ENCODE results near the gene TRPV5. TPM values are rescaled to one million over a fixed set of nuclear protein-coding genes. Genes with fewer than 3 reads are reported as not detected.

TRPV5 gene
- total RNA-seq, 3 donors from 2014 or later, result 0.15 to 1.3 TPM; not detected in 1

DNA sequence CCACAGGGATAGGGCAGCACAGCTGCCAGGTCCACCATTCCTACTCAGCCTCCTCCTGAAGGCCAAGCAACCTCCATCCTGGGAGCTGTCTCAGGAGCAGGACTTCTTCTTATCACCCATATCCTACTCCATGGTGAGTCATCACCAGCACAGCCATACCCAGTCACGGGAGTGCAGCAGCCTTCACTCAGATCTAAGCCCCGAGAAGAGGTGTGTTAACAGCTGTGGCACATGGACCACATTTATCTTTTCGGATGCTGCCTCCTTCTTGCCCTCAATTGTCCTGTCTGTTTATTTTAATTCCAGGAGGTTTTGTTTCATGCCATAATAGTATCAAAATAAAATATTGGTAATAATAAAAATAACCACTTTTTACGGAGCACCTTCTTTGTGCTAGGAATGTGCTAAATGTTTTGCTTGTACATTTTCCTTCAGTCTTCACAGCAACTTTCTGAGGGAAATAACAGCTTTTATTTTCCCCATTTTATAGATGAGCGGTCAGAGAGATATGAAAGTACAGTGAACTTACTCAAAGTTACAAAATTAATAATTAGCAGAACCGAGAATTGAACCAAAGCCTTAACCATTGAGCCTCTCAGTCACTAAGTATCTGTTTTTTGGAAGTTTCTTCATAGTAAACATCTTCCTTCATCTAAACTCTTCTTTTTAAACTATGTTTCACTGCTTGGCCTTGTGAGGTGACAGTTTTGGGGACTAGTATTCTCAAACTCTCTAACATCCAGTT, 31.1 kb upstream of the TRPV5 start:
- Histone ChIP-seq H3K27ac (no peak overlapping the region), H3K27me3 (peaks cover 0 to 4% of the 10 kb centered on the region in 2 donors), H3K4me3 (no peak overlapping the region), H3K36me3 (no peaks in the 10 kb centered on the region), H3K4me1 (no peaks in the 10 kb centered on the region), H3K9me3 (no peaks in the 10 kb centered on the region)
- DNase-seq (ENCODE audit: low spot score in 2 of 2), result no peak
- TF ChIP-seq, protein P1, sequence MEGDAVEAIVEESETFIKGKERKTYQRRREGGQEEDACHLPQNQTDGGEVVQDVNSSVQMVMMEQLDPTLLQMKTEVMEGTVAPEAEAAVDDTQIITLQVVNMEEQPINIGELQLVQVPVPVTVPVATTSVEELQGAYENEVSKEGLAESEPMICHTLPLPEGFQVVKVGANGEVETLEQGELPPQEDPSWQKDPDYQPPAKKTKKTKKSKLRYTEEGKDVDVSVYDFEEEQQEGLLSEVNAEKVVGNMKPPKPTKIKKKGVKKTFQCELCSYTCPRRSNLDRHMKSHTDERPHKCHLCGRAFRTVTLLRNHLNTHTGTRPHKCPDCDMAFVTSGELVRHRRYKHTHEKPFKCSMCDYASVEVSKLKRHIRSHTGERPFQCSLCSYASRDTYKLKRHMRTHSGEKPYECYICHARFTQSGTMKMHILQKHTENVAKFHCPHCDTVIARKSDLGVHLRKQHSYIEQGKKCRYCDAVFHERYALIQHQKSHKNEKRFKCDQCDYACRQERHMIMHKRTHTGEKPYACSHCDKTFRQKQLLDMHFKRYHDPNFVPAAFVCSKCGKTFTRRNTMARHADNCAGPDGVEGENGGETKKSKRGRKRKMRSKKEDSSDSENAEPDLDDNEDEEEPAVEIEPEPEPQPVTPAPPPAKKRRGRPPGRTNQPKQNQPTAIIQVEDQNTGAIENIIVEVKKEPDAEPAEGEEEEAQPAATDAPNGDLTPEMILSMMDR (IDR thresholded peaks at IDR 0.05), result no peak
- intact Hi-C loops (cut with DNase I; ENCODE audit: low total_unique reads), result no loop called here

DNA sequence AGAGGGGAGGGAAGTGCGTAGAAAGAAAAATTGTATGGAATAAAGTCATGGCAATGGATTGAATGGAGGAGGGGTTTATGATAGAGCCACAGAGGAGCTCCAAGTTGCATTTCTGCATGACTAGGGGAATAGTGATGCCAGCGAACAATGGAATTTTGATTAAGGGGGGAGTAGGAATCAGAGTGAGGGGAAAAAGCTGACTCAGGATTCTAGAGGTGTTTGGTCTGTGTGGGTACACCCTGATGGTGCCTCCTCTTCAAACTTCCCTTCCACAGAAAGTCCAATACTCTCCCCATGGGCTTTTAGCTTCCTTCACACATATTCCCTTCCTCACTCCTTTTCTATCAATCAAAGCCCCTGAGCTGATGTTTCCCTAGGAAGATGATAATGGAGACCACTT, 30.4 kb upstream of the TRPV5 start:
- no peaks in the 10 kb centered on the region for H3K36me3 ChIP-seq
- no peak for DNase-seq (ENCODE audit: low spot score in 2 of 2)
- H3K27ac ChIP-seq, result no peak overlapping the region
- intact Hi-C loops (cut with DNase I; ENCODE audit: low total_unique reads), result no loop called here
- no peaks in the 10 kb centered on the region for H3K9me3 ChIP-seq
- TF ChIP-seq POLR2A (IDR thresholded peaks at IDR 0.05) (no peak), POLR2AphosphoS5 (IDR thresholded peaks at IDR 0.05) (no peak)
- TF ChIP-seq, protein P1 (IDR thresholded peaks at IDR 0.05), result no peak
- H3K27me3 ChIP-seq, result peaks cover 0 to 4% of the 10 kb centered on the region in 2 donors
- H3K4me1 ChIP-seq, result no peaks in the 10 kb centered on the region
- no peak overlapping the region for H3K4me3 ChIP-seq

DNA sequence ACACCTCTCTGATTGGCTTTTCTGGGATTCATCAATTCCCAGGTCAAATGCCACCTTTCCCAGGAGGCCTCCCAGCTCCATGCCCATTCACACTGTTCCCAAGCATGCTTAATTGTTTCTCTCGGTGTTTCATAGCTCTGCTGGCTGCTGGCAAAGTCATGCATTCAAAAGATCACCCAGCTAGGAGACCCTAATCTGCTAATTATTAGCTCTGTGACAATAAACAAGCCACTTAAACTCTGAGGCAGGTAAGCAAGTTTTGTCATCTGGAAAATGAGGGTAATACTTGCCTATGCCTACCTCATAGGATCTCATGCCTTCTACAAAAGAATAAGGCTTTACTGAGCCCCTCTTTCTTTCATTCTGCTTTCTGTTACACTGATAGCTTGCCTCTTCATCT, 29.4 kb upstream of the TRPV5 start:
- Histone ChIP-seq H3K27me3 (peaks cover 0 to 4% of the 10 kb centered on the region in 2 donors), H3K27ac (no peak overlapping the region), H3K36me3 (no peaks in the 10 kb centered on the region), H3K9me3 (no peaks in the 10 kb centered on the region), H3K4me3 (no peak overlapping the region), H3K4me1 (no peaks in the 10 kb centered on the region)
- DNase-seq (ENCODE audit: low spot score in 2 of 2), result no peak
- intact Hi-C loops (cut with DNase I; ENCODE audit: low total_unique reads), result no loop called here
- no peak for TF ChIP-seq POLR2AphosphoS5 (IDR thresholded peaks at IDR 0.05)
- TF ChIP-seq, protein P1 (IDR thresholded peaks at IDR 0.05), result no peak
- no peak for TF ChIP-seq POLR2A (IDR thresholded peaks at IDR 0.05)

DNA sequence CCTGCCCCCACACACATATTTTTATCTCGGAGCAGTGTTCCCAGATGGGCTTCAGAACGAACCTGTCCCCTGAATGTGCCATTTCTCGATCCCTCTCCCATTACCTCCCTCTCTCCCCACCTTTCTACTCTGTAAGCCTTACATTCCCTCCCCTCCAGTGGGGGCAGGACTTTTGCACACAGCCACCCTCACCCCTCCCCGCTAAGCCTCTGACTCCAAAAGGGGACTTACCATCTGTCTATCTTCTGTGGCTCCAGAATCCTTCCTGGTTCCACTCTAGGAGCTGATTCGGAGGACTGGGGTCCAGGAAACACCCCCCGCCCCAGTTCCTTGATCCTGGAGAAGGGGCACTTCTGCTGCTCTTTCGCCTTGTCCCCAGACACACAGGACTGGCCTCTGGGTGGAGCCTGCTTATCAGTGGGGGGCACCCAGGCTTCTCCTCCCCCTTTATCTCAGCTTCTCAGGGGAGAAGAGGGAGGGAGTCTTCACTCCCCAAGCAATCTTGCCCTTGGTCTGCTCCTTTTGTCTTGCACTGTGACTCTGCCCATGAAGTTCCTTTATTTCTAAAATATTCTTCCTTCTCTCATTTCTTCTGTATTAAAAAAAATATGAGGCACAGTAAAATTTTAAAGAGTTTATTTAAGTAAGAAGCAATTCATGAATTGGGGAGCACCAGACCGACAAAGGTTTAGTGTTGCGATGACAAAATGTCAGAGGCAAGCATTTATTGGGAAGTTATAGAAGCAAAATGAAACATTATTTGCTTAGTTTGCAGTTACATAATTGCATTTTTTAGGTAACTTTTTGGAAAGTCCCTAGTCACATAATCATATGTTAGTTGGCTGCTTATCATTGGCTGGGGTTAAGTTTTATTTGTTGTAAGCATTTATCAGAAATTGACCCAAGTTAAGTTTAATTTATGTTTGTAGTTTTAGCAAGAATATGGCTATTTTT, 28.7 kb upstream of the TRPV5 start, which contains the start of gene KEL:
KEL (minus strand) TSS at position 391 of the 954 bp plus-strand sequence; CDS start at position 234, 157 bp downstream.
- Histone ChIP-seq H3K27ac (no peak within 1 kb of the TSS), H3K27me3 (no peaks in the 10 kb centered on the region), H3K4me1 (no peaks in the 10 kb centered on the region), H3K4me3 (no peak within 1 kb of the TSS), H3K36me3 (no peaks in the 10 kb centered on the region), H3K9me3 (no peaks in the 10 kb centered on the region)
- intact Hi-C loops (cut with DNase I; ENCODE audit: low total_unique reads), result no loop called here
- no peak for DNase-seq (ENCODE audit: low spot score in 2 of 2)
- TF ChIP-seq, protein P1 (IDR thresholded peaks at IDR 0.05), result no peak
- TF ChIP-seq POLR2AphosphoS5 (IDR thresholded peaks at IDR 0.05) (no peak), POLR2A (IDR thresholded peaks at IDR 0.05) (no peak)

DNA sequence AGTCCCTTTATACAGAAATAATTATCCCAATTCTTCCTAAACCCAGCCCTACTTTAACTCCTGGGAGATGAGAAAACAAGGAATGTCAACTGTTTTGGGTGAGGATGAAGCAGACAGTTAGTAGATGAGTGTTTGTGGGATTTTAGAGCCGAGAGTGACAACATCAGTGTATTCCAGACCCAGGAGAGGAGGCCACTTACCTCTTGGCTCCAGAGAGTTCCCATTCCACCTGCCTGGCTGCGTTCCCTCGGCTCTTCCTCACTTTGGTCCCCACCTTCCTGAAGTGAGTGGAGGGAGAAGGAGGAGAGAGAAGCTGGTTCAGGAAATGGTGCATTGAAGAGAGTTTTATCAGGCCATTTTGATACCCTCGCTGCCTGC, 28.0 kb upstream of the TRPV5 start:
- DNase-seq (ENCODE audit: low spot score in 2 of 2), result no peak
- no peak overlapping the region for H3K27ac ChIP-seq
- no peaks in the 10 kb centered on the region for H3K36me3 ChIP-seq
- no peaks in the 10 kb centered on the region for H3K9me3 ChIP-seq
- H3K4me1 ChIP-seq, result no peaks in the 10 kb centered on the region
- H3K4me3 ChIP-seq, result no peak overlapping the region
- intact Hi-C loops (cut with DNase I; ENCODE audit: low total_unique reads), result no loop called here
- TF ChIP-seq POLR2AphosphoS5 (IDR thresholded peaks at IDR 0.05), result no peak
- TF ChIP-seq, protein P1 (IDR thresholded peaks at IDR 0.05), result no peak
- no peak for TF ChIP-seq POLR2A (IDR thresholded peaks at IDR 0.05)
- H3K27me3 ChIP-seq, result no peaks in the 10 kb centered on the region
